Measurements from ENCODE around the gene CHD3. TPM values are rescaled to one million over a fixed set of nuclear protein-coding genes. Genes with fewer than 3 reads are reported as not detected.
A peak's percentile ranks its signal among the peaks of the same experiment; 100 is the strongest.

The CHD3 gene
- total and polyA plus RNA-seq, 2 experiments from 2014 or later: 41.2 to 75.3 TPM

- H3K27me3 ChIP-seq: no peaks in the 10 kb centered on the region
- DNase-seq (ENCODE audit: low spot score): peak; percentile 100
- WGBS (ENCODE audit: low lambda C conversion rate, missing lambda C conversion rate): under 1% methylated on average over 47 of the region's 55 CpGs
These were observed 43.3 kb downstream of the CHD3 start, which contains the start of the genes CNTROB and TRAPPC1 for GRCh38 chr17:7931709-7932482. TSS of gene CNTROB (plus strand) at chr17:7932206. CDS start at chr17:7933080, 874 bp downstream. TSS of gene TRAPPC1 (minus strand) at chr17:7931946. CDS start at chr17:7931829, 117 bp downstream.

GRCh38 chr17:7932483-7932891, 43.9 kb downstream of the CHD3 start:
- 4% methylated on average over 17 of the region's 17 CpGs for WGBS (ENCODE audit: low lambda C conversion rate, missing lambda C conversion rate)
- Histone ChIP-seq H4K20me1 (ENCODE audit: insufficient read depth, poor library complexity, severe bottlenecking) (no peaks in the 10 kb centered on the region), H3K79me2 (peaks cover 39% of the 10 kb centered on the region), H3K4me3 (peak overlapping the region; percentile 54), H3K9me3 (ENCODE audit: low read depth) (no peaks in the 10 kb centered on the region), H3K9me2 (replicated peaks; ENCODE audit: insufficient read depth) (no peaks in the 10 kb centered on the region), H3K4me1 (ENCODE audit: insufficient read depth) (peaks cover 26% of the 10 kb centered on the region), H3K27me3 (no peaks in the 10 kb centered on the region), H3K27ac (peak overlapping the region; percentile 40), H3K4me2 (peak overlapping the region; percentile 98), H2AFZ (peak overlapping the region; percentile 54), H3K36me3 (replicated peaks; ENCODE audit: insufficient read depth, low read depth) (no peaks in the 10 kb centered on the region)
- TF ChIP-seq EZH2phosphoT487 (IDR thresholded peaks at IDR 0.05; ENCODE audit: low read depth, severe bottlenecking, unreplicated experiment) (no peak), CTCF (IDR thresholded peaks at IDR 0.05; ENCODE audit: poor library complexity) (no peak), EZH2 (IDR thresholded peaks at IDR 0.05; ENCODE audit: borderline replicate concordance) (no peak)
- peak; percentile 44 for DNase-seq (ENCODE audit: low spot score)

More at GRCh38 chr17:7931709-7932482, 43.3 kb downstream of the CHD3 start, which contains the start of the genes CNTROB and TRAPPC1:
- Histone ChIP-seq H3K4me1 (ENCODE audit: insufficient read depth) (peaks cover 26% of the 10 kb centered on the region), H3K9me3 (ENCODE audit: low read depth) (no peaks in the 10 kb centered on the region), H3K9me2 (replicated peaks; ENCODE audit: insufficient read depth) (no peaks in the 10 kb centered on the region), H3K79me2 (peaks cover 39% of the 10 kb centered on the region), H3K36me3 (replicated peaks; ENCODE audit: insufficient read depth, low read depth) (no peaks in the 10 kb centered on the region), H4K20me1 (ENCODE audit: insufficient read depth, poor library complexity, severe bottlenecking) (no peaks in the 10 kb centered on the region), H3K27ac (peak within 1 kb of the TSS; percentile 40), H3K4me2 (peak within 1 kb of the TSS; percentile 98), H2AFZ (peak within 1 kb of the TSS; percentile 54), H3K4me3 (peak within 1 kb of the TSS; percentile 54)
- TF ChIP-seq CTCF (IDR thresholded peaks at IDR 0.05; ENCODE audit: poor library complexity) (no peak), EZH2 (IDR thresholded peaks at IDR 0.05; ENCODE audit: borderline replicate concordance) (no peak)

- Histone ChIP-seq H3K4me3 (peak overlapping the region; percentile 54), H3K4me2 (peak overlapping the region; percentile 98), H2AFZ (peak overlapping the region; percentile 54), H4K20me1 (ENCODE audit: insufficient read depth, poor library complexity, severe bottlenecking) (no peaks in the 10 kb centered on the region), H3K4me1 (ENCODE audit: insufficient read depth) (peaks cover 26% of the 10 kb centered on the region), H3K36me3 (replicated peaks; ENCODE audit: insufficient read depth, low read depth) (no peaks in the 10 kb centered on the region), H3K79me2 (peaks cover 39% of the 10 kb centered on the region), H3K27me3 (no peaks in the 10 kb centered on the region), H3K9me2 (replicated peaks; ENCODE audit: insufficient read depth) (no peaks in the 10 kb centered on the region), H3K9me3 (ENCODE audit: low read depth) (no peaks in the 10 kb centered on the region), H3K27ac (peak overlapping the region; percentile 40)
- 8% methylated on average over 16 of the region's 16 CpGs for WGBS (ENCODE audit: low lambda C conversion rate, missing lambda C conversion rate)
- TF ChIP-seq CTCF (IDR thresholded peaks at IDR 0.05; ENCODE audit: poor library complexity) (peak; percentile 15), EZH2 (IDR thresholded peaks at IDR 0.05; ENCODE audit: borderline replicate concordance) (no peak)
- DNase-seq (ENCODE audit: low spot score): peak; percentile 81
These were observed 44.4 kb downstream of the CHD3 start for GRCh38 chr17:7932949-7933348.

All from hepatocyte (in vitro differentiated cells).